Measurements from ENCODE around the gene ADH1A. TPM values are rescaled to one million over a fixed set of nuclear protein-coding genes. Genes with fewer than 3 reads are reported as not detected.
A peak's percentile ranks its signal among the peaks of the same experiment; 100 is the strongest.

ADH1A gene
- total RNA-seq (0.49 TPM), polyA plus RNA-seq (ENCODE audit: insufficient read depth in 1 of 8, insufficient read length in 8 of 8, low replicate concordance in 1 of 8) (1 to 10 TPM in 4 of 8 donors, under 1 TPM in 4; 0.49 to 1.8 (median 1.0) TPM)
- long read RNA-seq, donor 1, result 0 reads
- long read RNA-seq, donor 2, result 0 reads
- long read RNA-seq, donor 3, result 0 reads
- long read RNA-seq, donor 4, result 0 reads
- long read RNA-seq, donor 5, result 0 reads
- long read RNA-seq, donor 6, result 0 reads
- long read RNA-seq, donor 7, result 0 reads
- long read RNA-seq, donor 8, result 0 reads
- long read RNA-seq, donor 9, result 0 reads
- long read RNA-seq, donor 10, result 0 reads
- long read RNA-seq, donor 11, result 0 reads

- Histone ChIP-seq H3K9me3 (replicated peaks; ENCODE audit: control insufficient read depth, low read depth, low read length) (peaks cover 8% of the 10 kb centered on the region), H3K27me3 (ENCODE audit: control insufficient read depth, insufficient read depth, low read length) (no peaks in the 10 kb centered on the region), H3K4me3 (ENCODE audit: low read length) (no peak within 1 kb of the TSS), H3K27ac (ENCODE audit: low read length) (no peak within 1 kb of the TSS), H3K4me1 (ENCODE audit: control insufficient read depth, insufficient read depth, low read length) (no peaks in the 10 kb centered on the region), H3K36me3 (ENCODE audit: control insufficient read depth, insufficient read depth, low read length) (no peaks in the 10 kb centered on the region)
- WGBS (ENCODE audit: insufficient coverage), result no CpG with 5 or more reads among the region's 3 CpGs
- DNase-seq, result no peak
Observed at GRCh38 chr4:99290848-99291786, at the start of gene ADH1A. TSS of gene ADH1A (minus strand) at chr4:99290985. CDS start at chr4:99290914, 71 bp downstream.

- H3K36me3 ChIP-seq (ENCODE audit: control insufficient read depth, insufficient read depth, low read length), result no peaks in the 10 kb centered on the region
- no peaks in the 10 kb centered on the region for H3K4me1 ChIP-seq (ENCODE audit: control insufficient read depth, insufficient read depth, low read length)
- no peak overlapping the region for H3K27ac ChIP-seq (ENCODE audit: low read length)
- H3K9me3 ChIP-seq (replicated peaks; ENCODE audit: control insufficient read depth, low read depth, low read length), result no peaks in the 10 kb centered on the region
- no peaks in the 10 kb centered on the region for H3K27me3 ChIP-seq (ENCODE audit: control insufficient read depth, insufficient read depth, low read length)
- WGBS (ENCODE audit: insufficient coverage), result no CpG with 5 or more reads among the region's 3 CpGs
- DNase-seq, result no peak
- H3K4me3 ChIP-seq (ENCODE audit: low read length), result no peak overlapping the region
Observed at GRCh38 chr4:99339172-99339571, 48.4 kb upstream of the ADH1A start.

- DNase-seq, result no peak
- Histone ChIP-seq H3K27ac (ENCODE audit: low read length) (no peak overlapping the region), H3K4me3 (ENCODE audit: low read length) (no peak overlapping the region), H3K27me3 (ENCODE audit: control insufficient read depth, insufficient read depth, low read length) (no peaks in the 10 kb centered on the region), H3K4me1 (ENCODE audit: control insufficient read depth, insufficient read depth, low read length) (no peaks in the 10 kb centered on the region), H3K36me3 (ENCODE audit: control insufficient read depth, insufficient read depth, low read length) (no peaks in the 10 kb centered on the region), H3K9me3 (replicated peaks; ENCODE audit: control insufficient read depth, low read depth, low read length) (no peaks in the 10 kb centered on the region)
- WGBS (ENCODE audit: insufficient coverage), result no CpG with 5 or more reads among the region's 4 CpGs
Observed at GRCh38 chr4:99336553-99336952, 45.8 kb upstream of the ADH1A start.

- no peaks in the 10 kb centered on the region for H3K9me3 ChIP-seq (replicated peaks; ENCODE audit: control insufficient read depth, low read depth, low read length)
- DNase-seq, result no peak
- WGBS (ENCODE audit: insufficient coverage), result 67% methylated on average over 1 of the region's 1 CpG
- no peaks in the 10 kb centered on the region for H3K36me3 ChIP-seq (ENCODE audit: control insufficient read depth, insufficient read depth, low read length)
- no peak overlapping the region for H3K27ac ChIP-seq (ENCODE audit: low read length)
- H3K27me3 ChIP-seq (ENCODE audit: control insufficient read depth, insufficient read depth, low read length), result no peaks in the 10 kb centered on the region
- no peaks in the 10 kb centered on the region for H3K4me1 ChIP-seq (ENCODE audit: control insufficient read depth, insufficient read depth, low read length)
- H3K4me3 ChIP-seq (ENCODE audit: low read length), result no peak overlapping the region
Observed at GRCh38 chr4:99334880-99335279, 44.1 kb upstream of the ADH1A start.

- WGBS (ENCODE audit: insufficient coverage), result 100% methylated on average over 2 of the region's 3 CpGs
- H3K27me3 ChIP-seq (ENCODE audit: control insufficient read depth, insufficient read depth, low read length), result no peaks in the 10 kb centered on the region
- H3K27ac ChIP-seq (ENCODE audit: low read length), result no peak overlapping the region
- no peak for DNase-seq
- H3K36me3 ChIP-seq (ENCODE audit: control insufficient read depth, insufficient read depth, low read length), result no peaks in the 10 kb centered on the region
- H3K4me1 ChIP-seq (ENCODE audit: control insufficient read depth, insufficient read depth, low read length), result no peaks in the 10 kb centered on the region
- peaks cover 2% of the 10 kb centered on the region for H3K9me3 ChIP-seq (replicated peaks; ENCODE audit: control insufficient read depth, low read depth, low read length)
- no peak overlapping the region for H3K4me3 ChIP-seq (ENCODE audit: low read length)
Observed at GRCh38 chr4:99330648-99331047, 39.9 kb upstream of the ADH1A start.

- H3K4me1 ChIP-seq (ENCODE audit: control insufficient read depth, insufficient read depth, low read length), result no peaks in the 10 kb centered on the region
- H3K9me3 ChIP-seq (replicated peaks; ENCODE audit: control insufficient read depth, low read depth, low read length), result peaks cover 2% of the 10 kb centered on the region
- H3K4me3 ChIP-seq (ENCODE audit: low read length), result no peak overlapping the region
- H3K27ac ChIP-seq (ENCODE audit: low read length), result no peak overlapping the region
- DNase-seq, result peak; percentile 54
- no peaks in the 10 kb centered on the region for H3K36me3 ChIP-seq (ENCODE audit: control insufficient read depth, insufficient read depth, low read length)
- WGBS (ENCODE audit: insufficient coverage), result 80% methylated on average over 1 of the region's 2 CpGs
- H3K27me3 ChIP-seq (ENCODE audit: control insufficient read depth, insufficient read depth, low read length), result no peaks in the 10 kb centered on the region
Observed at GRCh38 chr4:99329876-99330275, 39.1 kb upstream of the ADH1A start.

GRCh38 chr4:99324979-99325378, 34.2 kb upstream of the ADH1A start:
- no peak overlapping the region for H3K27ac ChIP-seq (ENCODE audit: low read length)
- peak; percentile 96 for DNase-seq
- no peaks in the 10 kb centered on the region for H3K27me3 ChIP-seq (ENCODE audit: control insufficient read depth, insufficient read depth, low read length)
- H3K36me3 ChIP-seq (ENCODE audit: control insufficient read depth, insufficient read depth, low read length), result no peaks in the 10 kb centered on the region
- peaks cover 4% of the 10 kb centered on the region for H3K4me1 ChIP-seq (ENCODE audit: control insufficient read depth, insufficient read depth, low read length)
- H3K9me3 ChIP-seq (replicated peaks; ENCODE audit: control insufficient read depth, low read depth, low read length), result peaks cover 2% of the 10 kb centered on the region
- WGBS (ENCODE audit: insufficient coverage), result 0% methylated on average over 1 of the region's 3 CpGs
- no peak overlapping the region for H3K4me3 ChIP-seq (ENCODE audit: low read length)

- no peaks in the 10 kb centered on the region for H3K36me3 ChIP-seq (ENCODE audit: control insufficient read depth, insufficient read depth, low read length)
- peaks cover 2% of the 10 kb centered on the region for H3K9me3 ChIP-seq (replicated peaks; ENCODE audit: control insufficient read depth, low read depth, low read length)
- H3K27ac ChIP-seq (ENCODE audit: low read length), result no peak overlapping the region
- no peaks in the 10 kb centered on the region for H3K27me3 ChIP-seq (ENCODE audit: control insufficient read depth, insufficient read depth, low read length)
- no peak overlapping the region for H3K4me3 ChIP-seq (ENCODE audit: low read length)
- no CpG with 5 or more reads among the region's 1 CpG for WGBS (ENCODE audit: insufficient coverage)
- DNase-seq, result no peak
- H3K4me1 ChIP-seq (ENCODE audit: control insufficient read depth, insufficient read depth, low read length), result peaks cover 4% of the 10 kb centered on the region
Observed at GRCh38 chr4:99324361-99324760, 33.6 kb upstream of the ADH1A start.

GRCh38 chr4:99323756-99324155, 33.0 kb upstream of the ADH1A start:
- H3K27ac ChIP-seq (ENCODE audit: low read length), result no peak overlapping the region
- no CpG with 5 or more reads among the region's 1 CpG for WGBS (ENCODE audit: insufficient coverage)
- H3K9me3 ChIP-seq (replicated peaks; ENCODE audit: control insufficient read depth, low read depth, low read length), result peaks cover 2% of the 10 kb centered on the region
- H3K4me3 ChIP-seq (ENCODE audit: low read length), result no peak overlapping the region
- DNase-seq, result peak; percentile 64
- H3K27me3 ChIP-seq (ENCODE audit: control insufficient read depth, insufficient read depth, low read length), result no peaks in the 10 kb centered on the region
- no peaks in the 10 kb centered on the region for H3K36me3 ChIP-seq (ENCODE audit: control insufficient read depth, insufficient read depth, low read length)
- H3K4me1 ChIP-seq (ENCODE audit: control insufficient read depth, insufficient read depth, low read length), result peaks cover 4% of the 10 kb centered on the region

All from muscle of leg (tissue), 16 donors.